ENCODE data around the gene TDRKH.
"Not testable (repeated sequence)": the region's sequence is repeated elsewhere in the genome, so short reads cannot be mapped to it uniquely, and the experiment has no call there.

Gene TDRKH

GRCh38 chr1:151760597-151761385 is 29.5 kb downstream of the TDRKH start:
- no peak for DNase-seq

- no peak for DNase-seq
Measured at GRCh38 chr1:151759241-151759640, 31.1 kb downstream of the TDRKH start.

- DNase-seq = no peak
Measured at GRCh38 chr1:151756291-151756690, 34.0 kb downstream of the TDRKH start.

GRCh38 chr1:151741516-151741915 is 48.8 kb downstream of the TDRKH start:
- no peak for DNase-seq

GRCh38 chr1:151739590-151740355 is 50.5 kb downstream of the TDRKH start:
- DNase-seq = no peak

- DNase-seq = no peak
Measured at GRCh38 chr1:151737479-151737878, 52.8 kb downstream of the TDRKH start.

GRCh38 chr1:151737026-151737425 is 53.3 kb downstream of the TDRKH start:
- DNase-seq = no peak

- not testable (repeated sequence) for DNase-seq
Measured at GRCh38 chr1:151733995-151734394, 56.3 kb downstream of the TDRKH start.

- no peak for DNase-seq
Measured at GRCh38 chr1:151733126-151733525, 57.2 kb downstream of the TDRKH start.

- no peak for DNase-seq
Measured at GRCh38 chr1:151729966-151730291, 60.4 kb downstream of the TDRKH start.

- no peak for DNase-seq
Measured at GRCh38 chr1:151729157-151729965, 60.9 kb downstream of the TDRKH start.

GRCh38 chr1:151728151-151729054 is 61.9 kb downstream of the TDRKH start:
- DNase-seq = no peak

- DNase-seq = no peak
Measured at GRCh38 chr1:151723726-151724370, 66.5 kb downstream of the TDRKH start.
